Stimulated activated CD4-positive, alpha-beta T cell treated with anti-CD3 and anti-CD28 coated beads, Interleukin-12 subunit alpha, Interleukin-12 subunit beta, amount 100 ng/mL, for 24 hours (primary cell): Measurements from ENCODE around the gene CSMD2.

Experiments used
- DNase-seq, 2 experiments: peaks; one replicate each; pipeline ENCODE4 v3.0.0-alpha.2; 2020; ENCODE audit warnings: low read depth in 2 of 2

CSMD2 gene

DNA sequence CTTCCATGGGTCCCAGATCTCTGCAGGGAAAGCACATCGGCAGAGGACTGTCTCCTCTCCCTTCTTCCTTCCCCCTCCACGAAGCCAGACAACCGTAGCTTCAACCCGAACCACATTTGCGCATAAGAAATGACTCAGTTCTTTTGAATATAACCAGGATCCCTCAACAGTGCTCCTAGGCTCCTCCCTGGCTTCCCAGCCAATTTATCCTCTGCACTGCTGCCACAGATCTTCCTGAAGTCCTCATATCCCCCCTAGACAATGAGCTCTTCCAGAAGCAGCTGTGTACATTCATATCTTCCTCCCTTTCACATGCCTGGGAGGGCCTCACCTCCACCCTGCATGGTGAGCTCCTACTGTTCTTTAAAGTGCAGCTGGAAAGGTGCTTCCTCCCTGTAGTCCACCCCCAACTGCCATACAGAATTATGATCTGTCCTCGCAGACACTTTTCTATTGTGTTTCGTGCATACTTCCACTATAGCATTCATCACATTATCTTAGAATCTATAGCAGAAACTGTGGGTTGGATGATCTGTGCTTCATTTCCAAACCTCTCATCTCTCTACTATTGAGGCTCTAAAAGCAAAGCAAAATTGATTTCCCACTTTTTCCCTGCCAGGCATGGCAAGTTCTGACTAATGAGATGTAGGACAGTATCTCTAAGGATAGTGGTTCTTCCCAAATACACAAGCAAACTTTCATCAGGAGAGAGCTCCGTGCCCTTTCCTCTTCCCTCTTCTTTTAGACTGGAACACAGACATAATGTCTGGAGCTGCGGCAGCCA is 480.4 kb downstream of the CSMD2 start:
- DNase-seq: no peak

GRCh38 chr1:33683913-33684312 is 481.1 kb downstream of the CSMD2 start:
- DNase-seq: no peak

- DNase-seq: no peak
Observed at GRCh38 chr1:33682371-33682770, 482.7 kb downstream of the CSMD2 start.

DNA sequence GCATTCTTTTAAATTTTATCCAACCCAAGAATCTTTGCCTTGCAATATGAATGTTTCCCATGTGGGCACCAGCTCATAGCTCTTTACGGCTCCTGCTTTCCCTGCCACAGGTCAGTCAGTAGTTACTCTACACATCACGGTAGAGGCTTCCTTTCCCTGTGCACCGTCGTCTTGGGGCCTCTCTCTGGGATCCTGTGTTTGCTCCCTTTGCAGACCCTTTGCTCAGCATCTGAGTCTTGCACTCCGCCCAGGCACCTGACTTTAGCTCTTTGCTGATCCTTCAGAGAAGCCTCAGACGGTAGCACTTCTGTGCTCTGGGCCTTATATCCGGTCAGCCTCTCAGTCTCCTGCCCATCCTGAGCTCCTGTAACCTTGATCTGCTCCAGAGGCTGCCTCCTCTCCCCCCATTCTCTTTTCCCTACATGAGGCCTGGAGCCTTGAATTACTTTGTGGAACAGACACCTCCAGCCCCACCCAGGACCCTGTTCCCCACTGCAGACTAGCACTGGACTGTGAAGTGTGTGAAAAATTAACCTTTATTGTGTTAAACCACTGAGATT is 484.7 kb downstream of the CSMD2 start:
- no peak for DNase-seq

- no peak for DNase-seq
Observed at GRCh38 chr1:33670567-33670966, 494.5 kb downstream of the CSMD2 start.

DNA sequence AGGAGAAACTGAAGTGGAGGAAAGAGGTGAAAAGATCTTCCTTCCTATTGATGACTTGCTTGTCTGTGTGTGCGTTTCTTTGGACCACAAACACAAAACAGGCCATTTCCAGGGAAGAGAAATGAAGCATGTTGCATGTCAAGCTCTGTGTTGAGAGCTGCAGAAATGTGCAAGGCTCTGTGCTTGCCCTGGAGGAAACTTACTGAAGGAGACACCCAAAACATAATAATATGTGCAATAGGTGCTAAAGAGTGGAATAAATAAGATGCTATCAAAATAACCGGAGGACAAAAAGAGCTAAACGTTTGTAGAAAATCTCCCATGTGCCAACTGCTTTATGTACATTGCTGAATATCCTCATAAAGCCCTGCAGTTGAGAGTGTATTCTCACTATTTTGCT is 496.3 kb downstream of the CSMD2 start:
- no peak for DNase-seq

DNA sequence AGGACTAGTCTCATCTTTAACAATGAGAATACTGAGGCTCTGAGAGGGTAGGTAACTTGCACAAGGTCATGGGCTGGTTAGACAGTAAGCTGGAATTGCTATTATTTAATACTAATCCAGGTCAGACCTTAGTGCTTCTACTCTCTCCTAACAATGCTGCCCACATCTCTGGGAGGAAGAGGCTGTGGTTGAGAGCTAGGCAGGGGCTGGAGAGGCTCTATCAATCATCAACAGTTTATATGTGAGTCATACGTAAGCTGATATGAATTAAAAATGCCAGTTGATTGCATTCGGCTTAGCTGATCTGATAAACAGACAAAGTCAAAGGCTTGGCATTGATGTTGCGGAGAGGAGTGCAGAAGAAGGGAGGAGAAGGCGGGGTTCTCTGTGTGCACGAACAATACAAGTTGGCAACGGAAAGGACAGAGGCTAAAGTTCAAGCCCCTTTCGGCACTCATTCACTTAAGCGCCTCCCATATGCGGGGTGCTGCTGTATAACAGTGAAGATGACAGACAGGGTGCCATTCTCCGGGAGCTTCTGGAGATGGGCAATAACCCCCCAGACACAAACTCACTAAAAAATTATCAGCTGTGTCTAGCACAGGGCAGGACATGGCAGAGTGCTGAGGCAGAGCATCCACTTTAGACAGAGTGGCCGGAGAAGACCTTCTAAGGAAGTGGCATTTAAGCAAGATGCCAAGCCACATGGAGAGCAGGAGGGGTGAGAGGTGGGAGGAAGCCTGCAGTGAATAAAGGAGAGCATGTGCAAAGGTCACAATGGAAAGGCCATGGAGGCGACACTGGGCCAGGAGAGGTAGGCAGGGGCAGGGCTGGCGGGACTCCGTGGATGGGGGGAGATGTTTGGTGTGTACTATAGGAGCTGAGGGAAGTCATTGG is 497.4 kb downstream of the CSMD2 start:
- no peak for DNase-seq

- DNase-seq: no peak
Observed at GRCh38 chr1:33666616-33667015, 498.4 kb downstream of the CSMD2 start.

- no peak for DNase-seq
Observed at GRCh38 chr1:33661811-33662454, 503.1 kb downstream of the CSMD2 start.

DNA sequence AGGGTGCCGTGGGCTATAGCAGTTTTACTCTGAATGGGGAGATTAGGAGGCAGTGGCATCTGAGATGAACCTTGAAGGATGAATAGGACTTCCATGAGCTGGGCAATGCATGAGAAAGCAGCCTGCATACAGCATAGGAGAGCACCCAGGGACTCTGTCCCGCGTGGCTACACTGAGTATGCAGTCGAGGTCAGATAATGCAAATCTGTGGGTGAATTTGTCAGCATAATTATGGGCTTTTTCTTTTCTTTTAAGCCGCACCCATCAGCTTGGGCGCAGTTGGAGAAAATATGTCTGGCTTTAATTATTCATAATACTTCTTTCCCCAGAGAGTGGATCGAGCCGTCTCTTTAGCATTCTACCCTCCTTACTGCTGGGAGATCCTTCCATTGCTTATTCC is 504.1 kb downstream of the CSMD2 start:
- no peak for DNase-seq

- DNase-seq: no peak
Observed at GRCh38 chr1:33660244-33660643, 504.8 kb downstream of the CSMD2 start.

DNA sequence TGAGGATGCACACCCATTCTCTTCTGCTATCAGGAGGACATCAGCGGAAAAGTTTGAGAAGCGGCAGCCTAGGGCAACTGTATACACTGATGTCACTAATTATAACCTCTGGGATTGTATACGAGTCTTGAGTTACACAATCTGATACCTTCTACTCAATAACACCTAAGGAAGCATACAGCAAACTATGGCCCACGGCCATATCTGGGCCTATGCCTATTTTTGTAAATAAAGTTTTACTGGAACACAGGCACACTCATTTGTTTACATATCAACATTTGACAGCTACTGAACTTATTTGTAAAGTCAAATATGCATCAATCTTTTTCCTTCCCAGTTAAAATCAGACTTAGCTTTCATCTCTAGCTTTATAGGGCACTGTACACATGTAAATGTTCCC is 505.4 kb downstream of the CSMD2 start:
- DNase-seq: no peak

DNA sequence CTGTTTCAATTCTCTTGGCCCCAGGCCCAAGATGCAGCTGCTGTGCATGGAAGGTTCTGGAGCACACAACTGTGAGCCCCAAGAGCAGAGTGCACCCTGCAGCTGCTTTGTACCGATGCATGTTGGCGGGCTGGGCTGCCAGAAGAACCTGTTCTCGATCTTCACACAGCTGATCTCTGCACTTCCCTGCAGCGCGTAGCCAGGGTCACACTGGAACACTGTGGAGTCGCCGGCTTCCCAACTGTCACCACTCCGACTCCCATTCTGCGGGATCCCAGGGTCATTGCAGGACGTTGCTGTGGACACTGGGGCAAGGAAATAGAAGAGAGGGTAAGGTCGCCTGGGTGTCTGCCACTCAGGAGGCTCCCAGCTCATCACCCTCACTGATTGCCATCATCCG is 507.2 kb downstream of the CSMD2 start:
- no peak for DNase-seq

DNA sequence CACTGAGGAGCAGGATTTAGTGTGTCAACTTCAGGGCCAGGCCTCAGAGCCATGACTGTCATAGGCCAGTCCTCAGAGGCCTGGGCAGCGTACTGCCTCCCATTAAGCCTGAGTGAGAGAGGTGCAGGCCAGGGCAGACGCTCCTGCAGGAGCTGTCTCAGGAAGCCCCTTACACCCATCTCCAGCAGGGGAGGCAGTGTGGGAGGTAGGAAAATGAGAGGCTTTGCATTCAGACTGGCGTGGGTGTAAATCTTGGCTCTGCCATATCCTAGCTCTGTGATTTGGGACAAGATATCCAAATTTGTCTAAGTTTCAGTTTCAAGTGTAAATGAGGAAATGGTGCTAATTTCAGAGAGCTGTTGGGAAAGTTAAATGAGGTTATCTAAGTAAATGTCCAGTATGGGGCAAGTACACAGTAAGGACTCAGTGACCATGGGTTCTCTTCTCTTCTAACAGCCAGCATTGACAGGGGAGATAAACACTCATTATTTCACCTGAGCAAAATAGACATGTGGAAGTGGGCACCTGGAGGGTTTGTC is 508.5 kb downstream of the CSMD2 start:
- DNase-seq: no peak

GRCh38 chr1:33655496-33655895 is 509.5 kb downstream of the CSMD2 start:
- no peak for DNase-seq

- no peak for DNase-seq
Observed at GRCh38 chr1:33654267-33654834, 510.7 kb downstream of the CSMD2 start.

- DNase-seq: no peak
Observed at GRCh38 chr1:33653226-33653625, 511.8 kb downstream of the CSMD2 start.

DNA sequence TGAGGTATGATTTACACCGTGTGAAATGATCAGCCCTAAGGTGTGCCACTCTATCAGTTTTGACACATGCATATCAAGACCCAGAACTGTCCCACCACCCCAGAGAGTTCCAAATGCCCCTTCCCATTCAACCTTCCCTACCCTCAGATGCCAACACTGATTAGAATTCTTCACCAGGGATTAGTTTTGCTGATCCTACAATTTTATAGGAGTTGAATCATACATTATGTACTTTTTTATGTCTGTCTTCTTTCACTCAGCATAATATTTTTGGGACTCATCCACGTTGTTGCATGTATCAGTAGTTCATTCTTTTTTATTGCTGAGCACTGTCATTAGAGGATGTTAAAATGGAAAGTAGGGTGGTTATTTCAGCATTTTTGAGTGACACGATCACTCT is 514.3 kb downstream of the CSMD2 start:
- no peak for DNase-seq

GRCh38 chr1:33649759-33650158 is 515.3 kb downstream of the CSMD2 start:
- no peak for DNase-seq

DNA sequence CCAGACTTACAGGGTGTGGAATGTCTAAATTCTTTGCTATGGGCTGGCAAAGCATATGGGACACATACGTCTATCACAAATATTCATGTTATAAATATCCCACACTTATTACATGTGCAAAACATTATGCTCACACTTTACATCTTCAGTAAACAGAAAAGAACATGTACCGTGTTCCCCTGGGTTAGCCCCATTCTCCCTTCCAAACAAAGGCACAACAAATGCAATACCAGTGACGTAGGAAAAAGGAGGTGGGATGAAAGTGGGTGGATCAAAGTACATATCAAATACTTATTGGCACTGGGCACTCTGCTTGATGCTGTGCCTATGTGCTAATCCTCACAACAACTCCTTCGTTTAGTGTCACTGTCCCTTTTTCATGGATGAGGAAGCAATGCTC is 521.8 kb downstream of the CSMD2 start:
- DNase-seq: no peak

DNA sequence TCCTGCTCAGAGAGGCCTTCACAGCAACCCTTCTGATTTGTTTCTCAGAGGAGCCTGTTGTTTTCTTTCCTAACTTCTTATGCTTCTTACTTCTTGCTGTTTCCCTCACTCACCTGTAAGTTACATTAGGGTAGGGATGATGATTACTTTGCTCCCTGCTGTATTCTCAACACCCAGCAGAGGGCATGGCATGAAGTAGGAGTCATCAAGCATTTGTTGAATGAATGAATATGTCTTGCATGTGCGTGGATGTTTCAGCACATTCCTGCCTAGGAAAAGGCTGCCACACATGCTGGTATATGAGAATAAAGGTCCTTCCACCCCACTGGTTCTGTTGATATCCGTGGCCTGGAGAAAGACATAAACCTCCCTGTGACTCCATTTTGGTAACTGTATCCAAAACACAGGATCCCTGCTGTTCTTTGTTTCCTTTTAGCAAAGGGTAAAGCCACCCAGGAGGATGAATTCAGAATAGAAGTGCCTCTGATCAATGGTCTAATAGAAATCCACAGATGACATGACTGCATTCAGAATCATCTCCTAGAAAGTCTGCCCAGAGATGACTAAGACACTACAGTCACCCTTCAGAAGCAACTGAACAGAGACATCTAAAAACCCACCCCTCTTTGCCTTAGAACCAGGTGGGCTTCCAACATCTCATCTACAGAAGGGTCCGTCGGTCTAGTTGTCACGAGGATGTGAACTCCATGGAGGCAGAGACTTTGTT is 523.8 kb downstream of the CSMD2 start:
- DNase-seq: no peak
